Occipital lobe (tissue), 3 donors: Measurements from ENCODE around the gene RAVER1. TPM values are rescaled to one million over a fixed set of nuclear protein-coding genes. Genes with fewer than 3 reads are reported as not detected.

Experiments
- DNase-seq: peaks from one replicate; lab custom pipeline; 2025; lab: John Stamatoyannopoulos, UW
- small RNA-seq: library from RNA; depleted of rRNA; stranded (forward); fragments of <200 nt; gene quantifications from one replicate; pipeline ENCODE3, GENCODE V24; 2014
- total RNA-seq: library from RNA; depleted of rRNA; stranded (reverse); fragments of >200 nt; gene quantifications from one replicate; pipeline ENCODE4 v1.2.3, GENCODE V29; 2014

RAVER1 gene
- total RNA-seq, 1 donor from 2014 or later = 3.0 TPM

DNA sequence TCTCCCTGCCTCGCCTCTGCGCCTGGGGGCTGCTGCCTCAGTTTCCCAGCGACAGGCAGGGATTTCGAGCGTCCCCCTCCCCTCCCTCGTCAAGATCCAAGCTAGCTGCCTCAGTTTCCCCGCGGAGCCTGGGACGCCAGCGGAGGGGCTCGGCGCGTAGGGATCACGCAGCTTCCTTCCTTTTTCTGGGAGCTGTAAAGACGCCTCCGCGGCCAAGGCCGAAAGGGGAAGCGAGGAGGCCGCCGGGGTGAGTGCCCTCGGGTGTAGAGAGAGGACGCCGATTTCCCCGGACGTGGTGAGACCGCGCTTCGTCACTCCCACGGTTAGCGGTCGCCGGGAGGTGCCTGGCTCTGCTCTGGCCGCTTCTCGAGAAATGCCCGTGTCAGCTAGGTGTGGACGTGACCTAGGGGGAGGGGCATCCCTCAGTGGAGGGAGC lies 63.1 kb downstream of the RAVER1 start:
- no peak for DNase-seq

GRCh38 chr19:10269333-10270179 lies 63.8 kb downstream of the RAVER1 start:
- DNase-seq = peak; percentile 34

DNA sequence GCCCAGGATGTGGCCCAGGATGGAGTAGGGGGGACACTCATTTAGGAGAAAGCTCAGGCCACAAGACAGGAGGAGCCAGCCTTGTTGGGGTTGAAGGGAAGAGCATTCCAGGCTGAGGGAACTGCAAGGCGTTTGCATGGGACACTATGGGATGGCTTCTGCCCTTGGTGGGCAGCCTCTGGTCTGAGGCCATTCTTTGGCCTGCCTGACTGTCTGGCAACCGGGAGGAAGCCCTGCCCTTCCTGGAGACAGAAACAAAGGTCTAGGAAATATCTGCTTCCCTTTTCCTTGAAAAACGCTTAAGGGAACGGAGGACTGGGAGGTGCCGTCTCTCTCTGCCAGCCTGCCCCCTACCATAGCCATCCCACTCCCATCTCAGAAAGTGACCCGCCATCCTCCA lies 65.3 kb downstream of the RAVER1 start:
- DNase-seq = no peak

GRCh38 chr19:10266706-10267105 lies 66.6 kb downstream of the RAVER1 start:
- no peak for DNase-seq

Small RNAs within 50 kb of the gene (small RNA-seq; reads per million reads assigned to genes)
- not detected for gene AC011511.1
- not detected for gene AC011511.4

Other genes starting within 250 kb of the RAVER1 start
- gene SHFL, start 247.2 kb downstream of the RAVER1 start, total RNA-seq = 5.0 TPM
- gene ANGPTL6, start 230.9 kb downstream of the RAVER1 start, total RNA-seq = 0.47 TPM
- 18.1 TPM for gene PPAN, start 227.2 kb downstream of the RAVER1 start, total RNA-seq
- gene P2RY11, start 221.8 kb downstream of the RAVER1 start, total RNA-seq = 3.9 TPM
- 96.1 TPM for gene EIF3G, start 213.6 kb downstream of the RAVER1 start, total RNA-seq
- gene DNMT1, start 138.6 kb downstream of the RAVER1 start, total RNA-seq = 21.4 TPM
- gene S1PR2, start 102.2 kb downstream of the RAVER1 start, total RNA-seq = 4.7 TPM
- 8.9 TPM for gene MRPL4, start 81.3 kb downstream of the RAVER1 start, total RNA-seq
- 1.6 TPM for gene ICAM1, start 62.4 kb downstream of the RAVER1 start, total RNA-seq
- 0.16 TPM for gene ICAM4, start 46.6 kb downstream of the RAVER1 start, total RNA-seq
- gene ICAM5, start 43.6 kb downstream of the RAVER1 start, total RNA-seq = 3.3 TPM
- 1.6 TPM for gene ZGLP1, start 23.7 kb downstream of the RAVER1 start, total RNA-seq
- 14.7 TPM for gene FDX2, start 17.5 kb downstream of the RAVER1 start, total RNA-seq
- gene ICAM3, start 6.1 kb upstream of the RAVER1 start, total RNA-seq = 0.94 TPM
- 26.5 TPM for gene TYK2, start 47.0 kb upstream of the RAVER1 start, total RNA-seq
- gene CDC37, start 70.0 kb upstream of the RAVER1 start, total RNA-seq = 43.7 TPM
- gene PDE4A, start 87.0 kb upstream of the RAVER1 start, total RNA-seq = 5.6 TPM
- 32.9 TPM for gene KEAP1, start 169.8 kb upstream of the RAVER1 start, total RNA-seq
- gene S1PR5, start 183.9 kb upstream of the RAVER1 start, total RNA-seq = 0.31 TPM
- gene ATG4D, start 210.4 kb upstream of the RAVER1 start, total RNA-seq = 11.7 TPM
- gene KRI1, start 232.5 kb upstream of the RAVER1 start, total RNA-seq = 4.1 TPM
- gene CDKN2D, start 235.4 kb upstream of the RAVER1 start, total RNA-seq = 83.6 TPM